22Rv1 (cell line): ENCODE data around the gene ATP1B1.
A peak's percentile ranks its signal among the peaks of the same experiment; 100 is the strongest.

Experiments used
- H3K27ac ChIP-seq: fragments of 450-650 bp; 2 replicates; pipeline ENCODE4 v1.5.1; 2017
- ZFX ChIP-seq: fragments of 450-650 bp; IDR thresholded peaks from 2 replicates; pipeline ENCODE4 v1.6.1; 2017; ENCODE audit warnings: antibody characterized with exemption, borderline replicate concordance
- TF ChIP-seq, protein P1 (sequence below): fragments of 450-650 bp; IDR thresholded peaks from 2 replicates; pipeline ENCODE4 v1.5.1; 2017; ENCODE audit warnings: mild to moderate bottlenecking

ATP1B1 gene

DNA sequence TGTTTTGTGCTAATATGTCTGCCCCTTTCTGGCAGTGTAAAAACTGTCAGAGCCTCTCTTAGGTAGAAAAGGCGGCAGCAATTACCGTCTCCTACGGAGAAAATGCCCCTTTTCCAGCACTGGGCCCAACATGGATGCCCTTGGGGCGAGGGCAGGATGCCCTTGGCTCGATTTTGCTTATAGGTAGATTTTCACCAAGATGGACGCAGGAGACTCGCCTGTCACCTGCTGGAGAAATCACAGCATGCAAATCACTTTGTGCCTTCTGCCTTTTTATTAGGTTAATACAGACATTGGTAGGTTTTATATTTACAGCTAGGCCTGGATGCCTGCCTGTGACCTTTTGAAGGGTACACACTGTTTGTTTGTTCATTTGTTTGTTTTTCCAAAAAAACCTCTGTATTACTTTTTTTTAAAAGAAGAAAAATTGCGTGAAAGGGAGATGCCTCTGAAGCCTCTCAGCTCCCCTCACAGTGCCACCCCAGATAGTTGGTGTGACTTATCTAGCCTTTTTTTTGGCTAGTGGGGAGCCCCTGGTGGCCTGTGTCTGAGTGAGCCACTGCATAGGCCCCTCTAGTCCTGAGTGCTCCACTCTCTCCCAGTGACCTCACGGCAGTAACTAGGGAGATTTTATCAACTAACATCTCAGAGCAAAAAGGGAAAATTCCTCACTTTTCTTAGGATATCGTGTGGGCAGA, 2.5 kb downstream of the ATP1B1 start:
- peak overlapping the region; percentile 76 for H3K27ac ChIP-seq

DNA sequence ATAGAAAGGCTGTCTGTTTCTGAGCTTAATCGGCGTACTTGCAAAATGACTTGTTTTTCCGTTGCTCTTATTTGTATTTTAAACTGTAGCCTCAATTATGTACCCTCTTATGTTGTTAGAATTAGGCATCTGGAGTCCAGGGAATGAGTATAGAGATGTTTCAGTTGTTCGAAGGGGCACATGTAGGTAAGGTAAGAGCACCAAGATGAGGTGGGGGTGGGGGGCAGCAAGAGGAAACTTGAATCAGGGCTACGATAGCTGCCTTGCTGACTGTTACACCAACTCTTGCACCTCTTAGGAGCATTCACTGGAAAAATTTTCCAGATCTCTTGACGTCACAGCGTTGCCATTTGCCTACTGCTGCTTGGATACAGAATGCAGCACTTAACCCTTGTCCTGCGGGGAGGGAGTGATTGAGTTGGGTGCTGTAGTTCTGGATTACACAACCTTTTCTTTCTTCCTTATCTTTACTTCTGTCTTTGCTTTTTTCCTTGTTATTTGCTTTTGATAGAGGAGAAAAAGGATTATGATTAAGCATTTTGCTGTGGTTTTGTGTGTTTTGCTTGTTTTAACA, 3.2 kb downstream of the ATP1B1 start:
- TF ChIP-seq ZFX: no peak
- TF ChIP-seq, protein P1, sequence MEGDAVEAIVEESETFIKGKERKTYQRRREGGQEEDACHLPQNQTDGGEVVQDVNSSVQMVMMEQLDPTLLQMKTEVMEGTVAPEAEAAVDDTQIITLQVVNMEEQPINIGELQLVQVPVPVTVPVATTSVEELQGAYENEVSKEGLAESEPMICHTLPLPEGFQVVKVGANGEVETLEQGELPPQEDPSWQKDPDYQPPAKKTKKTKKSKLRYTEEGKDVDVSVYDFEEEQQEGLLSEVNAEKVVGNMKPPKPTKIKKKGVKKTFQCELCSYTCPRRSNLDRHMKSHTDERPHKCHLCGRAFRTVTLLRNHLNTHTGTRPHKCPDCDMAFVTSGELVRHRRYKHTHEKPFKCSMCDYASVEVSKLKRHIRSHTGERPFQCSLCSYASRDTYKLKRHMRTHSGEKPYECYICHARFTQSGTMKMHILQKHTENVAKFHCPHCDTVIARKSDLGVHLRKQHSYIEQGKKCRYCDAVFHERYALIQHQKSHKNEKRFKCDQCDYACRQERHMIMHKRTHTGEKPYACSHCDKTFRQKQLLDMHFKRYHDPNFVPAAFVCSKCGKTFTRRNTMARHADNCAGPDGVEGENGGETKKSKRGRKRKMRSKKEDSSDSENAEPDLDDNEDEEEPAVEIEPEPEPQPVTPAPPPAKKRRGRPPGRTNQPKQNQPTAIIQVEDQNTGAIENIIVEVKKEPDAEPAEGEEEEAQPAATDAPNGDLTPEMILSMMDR: no peak
- H3K27ac ChIP-seq: peak overlapping the region; percentile 76

More for the DNA sequence above, 2.5 kb downstream of the ATP1B1 start:
- TF ChIP-seq, protein P1: peak; percentile 86
- no peak for TF ChIP-seq ZFX

DNA sequence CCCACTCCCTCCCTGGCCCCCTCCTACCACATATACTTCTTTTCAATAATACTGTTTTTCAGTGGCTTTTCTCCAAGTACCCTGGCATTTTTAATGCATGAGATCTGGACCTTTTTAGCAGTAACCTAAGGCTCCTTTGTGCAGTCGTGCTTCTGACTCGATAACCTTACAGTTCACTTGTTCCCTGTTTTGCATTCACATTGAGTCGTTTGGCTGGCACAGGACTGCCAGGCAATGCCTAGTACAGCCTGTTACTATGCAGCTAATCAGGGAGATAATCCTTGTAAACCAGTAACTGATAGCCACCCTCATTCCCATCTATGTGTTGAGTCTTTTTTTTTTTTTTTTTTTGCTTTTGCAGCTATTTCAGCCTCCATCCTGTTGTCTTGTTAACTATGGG, 3.7 kb downstream of the ATP1B1 start:
- peak overlapping the region; percentile 76 for H3K27ac ChIP-seq
- TF ChIP-seq, protein P1: no peak
- TF ChIP-seq ZFX: no peak

DNA sequence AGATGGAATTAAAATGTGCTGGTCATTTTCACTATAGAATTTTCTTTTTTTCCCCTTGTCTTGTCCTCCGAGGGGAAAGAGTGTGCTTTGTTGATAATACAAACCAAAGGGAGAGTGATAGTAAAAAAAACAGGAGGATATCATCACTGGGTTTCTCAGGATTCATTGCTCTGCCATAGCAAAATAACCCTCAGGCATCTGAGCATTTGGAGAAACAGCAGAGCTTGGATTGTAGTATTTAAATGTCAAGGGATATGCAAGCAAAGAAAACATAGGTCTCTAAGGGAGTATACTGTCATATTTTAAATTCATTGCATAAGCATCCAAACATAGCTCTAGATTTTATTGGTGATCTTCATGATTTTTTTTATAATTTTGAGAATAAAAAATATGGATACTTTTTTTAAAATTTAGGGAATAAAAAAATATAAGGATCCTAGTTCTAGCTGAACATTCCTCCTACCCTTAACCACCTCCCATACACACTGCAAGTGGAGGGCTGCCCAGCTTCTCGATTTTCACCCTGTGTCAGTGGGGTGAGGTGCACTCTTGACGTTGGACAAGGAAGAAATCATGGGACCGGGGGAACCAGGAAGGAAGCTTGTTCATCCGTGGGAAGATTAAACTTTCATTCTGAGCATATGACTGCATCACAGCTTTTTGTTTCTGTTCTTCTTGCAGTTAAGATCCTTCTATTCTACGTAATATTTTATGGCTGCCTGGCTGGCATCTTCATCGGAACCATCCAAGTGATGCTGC, 4.4 kb downstream of the ATP1B1 start:
- TF ChIP-seq, protein P1: no peak
- TF ChIP-seq ZFX: no peak
- no peak overlapping the region for H3K27ac ChIP-seq

DNA sequence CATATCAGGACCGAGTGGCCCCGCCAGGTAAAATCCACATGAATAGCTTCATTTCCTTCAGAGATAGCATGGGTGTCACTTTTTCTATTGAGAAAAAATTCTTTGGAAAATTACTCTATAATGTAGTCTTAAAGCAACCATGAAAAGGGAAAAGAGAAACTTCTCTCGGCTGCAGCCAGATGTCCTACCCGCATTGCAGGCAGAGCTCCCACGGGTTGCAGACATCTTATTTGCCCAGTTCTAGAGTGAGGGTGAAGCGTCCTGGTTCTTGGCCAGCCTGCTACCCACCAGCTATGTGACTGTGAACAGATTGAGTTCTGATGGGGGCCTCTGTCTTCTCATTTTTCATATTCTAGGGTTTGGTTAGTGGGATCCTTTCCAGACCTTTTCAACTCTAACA, 5.0 kb downstream of the ATP1B1 start:
- TF ChIP-seq ZFX: no peak
- TF ChIP-seq, protein P1: no peak
- no peak overlapping the region for H3K27ac ChIP-seq

DNA sequence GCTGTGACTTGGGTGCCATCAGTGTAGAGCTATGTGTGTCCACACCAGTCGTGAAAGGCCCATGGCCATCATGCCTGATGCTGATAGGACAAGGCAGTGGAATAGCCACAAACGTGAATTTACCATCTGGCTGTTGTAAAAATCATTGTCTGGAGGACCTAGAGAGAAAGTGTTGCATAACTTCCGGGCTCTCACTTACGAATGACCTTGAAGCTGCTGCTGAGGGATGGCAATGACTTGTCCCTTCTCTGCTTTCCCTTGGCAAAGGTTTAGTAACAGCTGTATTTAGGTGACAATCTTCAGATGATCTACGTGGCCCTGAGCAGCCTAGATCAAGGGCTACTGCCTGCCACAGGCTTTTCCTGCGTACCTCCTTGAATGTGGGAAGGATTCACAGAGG, 5.8 kb downstream of the ATP1B1 start:
- no peak overlapping the region for H3K27ac ChIP-seq
- TF ChIP-seq ZFX: no peak
- TF ChIP-seq, protein P1: no peak
